ENCODE measurements around the gene ARID1B. TPM values are rescaled to one million over a fixed set of nuclear protein-coding genes. Genes with fewer than 3 reads are reported as not detected.

ARID1B gene
- total and polyA plus RNA-seq, 12 donors, result 11.2 to 63.2 (median 52.2) TPM

- TF ChIP-seq, protein P1, sequence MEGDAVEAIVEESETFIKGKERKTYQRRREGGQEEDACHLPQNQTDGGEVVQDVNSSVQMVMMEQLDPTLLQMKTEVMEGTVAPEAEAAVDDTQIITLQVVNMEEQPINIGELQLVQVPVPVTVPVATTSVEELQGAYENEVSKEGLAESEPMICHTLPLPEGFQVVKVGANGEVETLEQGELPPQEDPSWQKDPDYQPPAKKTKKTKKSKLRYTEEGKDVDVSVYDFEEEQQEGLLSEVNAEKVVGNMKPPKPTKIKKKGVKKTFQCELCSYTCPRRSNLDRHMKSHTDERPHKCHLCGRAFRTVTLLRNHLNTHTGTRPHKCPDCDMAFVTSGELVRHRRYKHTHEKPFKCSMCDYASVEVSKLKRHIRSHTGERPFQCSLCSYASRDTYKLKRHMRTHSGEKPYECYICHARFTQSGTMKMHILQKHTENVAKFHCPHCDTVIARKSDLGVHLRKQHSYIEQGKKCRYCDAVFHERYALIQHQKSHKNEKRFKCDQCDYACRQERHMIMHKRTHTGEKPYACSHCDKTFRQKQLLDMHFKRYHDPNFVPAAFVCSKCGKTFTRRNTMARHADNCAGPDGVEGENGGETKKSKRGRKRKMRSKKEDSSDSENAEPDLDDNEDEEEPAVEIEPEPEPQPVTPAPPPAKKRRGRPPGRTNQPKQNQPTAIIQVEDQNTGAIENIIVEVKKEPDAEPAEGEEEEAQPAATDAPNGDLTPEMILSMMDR (IDR thresholded peaks at IDR 0.05), result no peak
- H3K36me3 ChIP-seq, result peaks cover 0 to 16% (median 0%) of the 10 kb centered on the region in 9 donors
- no peak overlapping the region for H3K4me3 ChIP-seq
- WGBS, 2 donors, result 93 to 97% methylated on average over 8 of the region's 8 CpGs
- no peaks in the 10 kb centered on the region for H3K27me3 ChIP-seq
- ATAC-seq (no peak), DNase-seq (no peak)
- H3K9me3 ChIP-seq, result no peaks in the 10 kb centered on the region
- no peak overlapping the region for H3K27ac ChIP-seq
- H3K4me1 ChIP-seq, result peaks cover 5 to 57% (median 14%) of the 10 kb centered on the region in 9 donors
- intact Hi-C loops (cut with DNase I), result no loop called here
Measured at GRCh38 chr6:156899532-156900135, 122.5 kb downstream of the ARID1B start.

GRCh38 chr6:156900292-156900691 lies 123.1 kb downstream of the ARID1B start:
- ATAC-seq, result no peak
- Histone ChIP-seq H3K9me3 (no peaks in the 10 kb centered on the region), H3K4me3 (no peak overlapping the region), H3K36me3 (peaks cover 0 to 16% (median 0%) of the 10 kb centered on the region in 9 donors), H3K27ac (no peak overlapping the region), H3K4me1 (peaks cover 4 to 50% (median 9%) of the 10 kb centered on the region in 9 donors), H3K27me3 (no peaks in the 10 kb centered on the region)
- TF ChIP-seq, protein P1 (IDR thresholded peaks at IDR 0.05), result no peak
- DNase-seq, result no peak
- intact Hi-C loops (cut with DNase I), result no loop called here

DNA sequence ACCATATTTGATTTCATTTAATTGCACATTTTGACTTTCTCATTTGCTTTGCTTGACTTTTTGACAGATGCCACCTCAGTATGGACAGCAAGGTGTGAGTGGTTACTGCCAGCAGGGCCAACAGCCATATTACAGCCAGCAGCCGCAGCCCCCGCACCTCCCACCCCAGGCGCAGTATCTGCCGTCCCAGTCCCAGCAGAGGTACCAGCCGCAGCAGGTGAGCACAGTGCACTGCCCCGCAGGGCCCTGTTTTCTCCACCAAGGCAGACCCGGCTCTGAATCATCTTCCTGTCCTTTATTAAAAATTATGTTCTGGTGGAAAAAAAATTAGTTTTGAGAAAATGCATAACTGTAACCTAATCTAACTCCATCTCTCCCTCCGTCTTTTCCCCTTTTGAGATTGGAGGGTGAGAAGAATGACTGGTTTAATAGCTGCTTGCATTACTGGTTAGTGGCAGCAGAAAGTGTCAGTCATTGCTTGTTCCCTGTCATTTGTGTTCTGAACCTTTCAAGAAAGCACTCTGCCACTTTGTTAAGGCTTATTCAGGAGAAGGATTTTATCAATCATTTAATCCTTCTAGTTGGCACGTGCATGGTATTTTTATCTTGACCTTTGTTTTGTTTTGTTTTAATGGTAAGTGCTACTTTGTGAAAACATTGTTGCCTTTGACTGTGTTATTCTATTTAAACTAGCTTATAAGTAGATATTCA lies 124.3 kb downstream of the ARID1B start:
- WGBS, 2 donors, result 82% methylated on average over 9 of the region's 9 CpGs
- ATAC-seq, result no peak
- TF ChIP-seq, protein P1 (IDR thresholded peaks at IDR 0.05), result no peak
- no peak overlapping the region for H3K27ac ChIP-seq
- no peak for DNase-seq
- H3K4me3 ChIP-seq, result no peak overlapping the region
- intact Hi-C loops (cut with DNase I), result no loop called here
- H3K4me1 ChIP-seq, result peaks cover 3 to 54% (median 8%) of the 10 kb centered on the region in 9 donors
- peaks cover 0 to 16% (median 0%) of the 10 kb centered on the region in 9 donors for H3K36me3 ChIP-seq
- H3K9me3 ChIP-seq, result no peaks in the 10 kb centered on the region
- no peaks in the 10 kb centered on the region for H3K27me3 ChIP-seq

DNA sequence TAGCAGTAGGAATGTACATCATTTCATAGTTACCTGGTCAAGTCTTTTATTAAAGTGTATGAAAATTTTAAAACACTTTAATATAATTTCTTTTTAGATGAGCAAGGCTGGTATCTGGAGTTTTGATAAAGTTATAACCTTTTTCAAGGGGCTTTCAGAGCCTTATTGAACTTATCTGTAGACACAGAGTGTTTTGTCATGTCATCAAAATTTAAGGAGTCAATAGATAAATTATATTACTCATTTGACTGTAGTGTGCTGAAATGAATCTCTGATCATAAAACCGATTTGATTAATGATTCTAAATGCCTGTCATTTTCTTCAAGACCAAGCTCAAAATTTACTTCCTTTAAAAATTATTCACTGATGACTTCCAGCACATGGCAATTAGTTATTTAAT lies 125.6 kb downstream of the ARID1B start:
- DNase-seq (no peak), ATAC-seq (no peak)
- Histone ChIP-seq H3K4me3 (no peak overlapping the region), H3K27ac (no peak overlapping the region), H3K27me3 (no peaks in the 10 kb centered on the region), H3K4me1 (peaks cover 3 to 48% (median 8%) of the 10 kb centered on the region in 9 donors), H3K9me3 (no peaks in the 10 kb centered on the region), H3K36me3 (peaks cover 0 to 16% (median 0%) of the 10 kb centered on the region in 9 donors)
- 63 to 88% methylated on average over 1 of the region's 1 CpG for WGBS, 2 donors
- intact Hi-C loops (cut with DNase I), result no loop called here
- TF ChIP-seq, protein P1 (IDR thresholded peaks at IDR 0.05), result no peak

Data from heart right ventricle (tissue), 16 donors.